GM18498 (cell line): ENCODE measurements around the gene MIOX.
A peak's percentile ranks its signal among the peaks of the same experiment; 100 is the strongest.

Experiments used
- ATAC-seq: cut with Tn5 transposase; IDR thresholded peaks from one replicate; pipeline ENCODE4 v1.9.1; 2021; ENCODE audit warnings: mild to moderate bottlenecking, moderate library complexity; ENCODE audit not compliant: unreplicated experiment

MIOX gene

DNA sequence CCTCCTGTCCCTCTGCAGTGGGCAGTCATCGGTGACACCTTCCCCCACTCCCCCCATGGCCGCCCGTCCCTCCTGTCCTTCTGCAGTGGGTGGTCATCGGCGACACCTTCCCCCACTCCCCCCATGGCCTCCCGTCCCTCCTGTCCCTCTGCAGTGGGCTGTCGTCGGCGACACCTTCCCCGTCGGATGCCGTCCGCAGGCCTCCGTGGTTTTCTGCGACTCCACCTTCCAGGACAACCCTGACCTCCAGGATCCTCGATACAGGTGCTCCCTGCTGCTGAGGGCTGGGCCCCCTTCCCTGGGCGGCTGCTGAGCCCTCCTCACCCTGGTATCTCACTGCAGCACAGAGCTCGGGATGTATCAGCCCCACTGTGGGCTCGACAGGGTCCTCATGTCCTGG is 2.2 kb downstream of the MIOX start:
- no peak for ATAC-seq

DNA sequence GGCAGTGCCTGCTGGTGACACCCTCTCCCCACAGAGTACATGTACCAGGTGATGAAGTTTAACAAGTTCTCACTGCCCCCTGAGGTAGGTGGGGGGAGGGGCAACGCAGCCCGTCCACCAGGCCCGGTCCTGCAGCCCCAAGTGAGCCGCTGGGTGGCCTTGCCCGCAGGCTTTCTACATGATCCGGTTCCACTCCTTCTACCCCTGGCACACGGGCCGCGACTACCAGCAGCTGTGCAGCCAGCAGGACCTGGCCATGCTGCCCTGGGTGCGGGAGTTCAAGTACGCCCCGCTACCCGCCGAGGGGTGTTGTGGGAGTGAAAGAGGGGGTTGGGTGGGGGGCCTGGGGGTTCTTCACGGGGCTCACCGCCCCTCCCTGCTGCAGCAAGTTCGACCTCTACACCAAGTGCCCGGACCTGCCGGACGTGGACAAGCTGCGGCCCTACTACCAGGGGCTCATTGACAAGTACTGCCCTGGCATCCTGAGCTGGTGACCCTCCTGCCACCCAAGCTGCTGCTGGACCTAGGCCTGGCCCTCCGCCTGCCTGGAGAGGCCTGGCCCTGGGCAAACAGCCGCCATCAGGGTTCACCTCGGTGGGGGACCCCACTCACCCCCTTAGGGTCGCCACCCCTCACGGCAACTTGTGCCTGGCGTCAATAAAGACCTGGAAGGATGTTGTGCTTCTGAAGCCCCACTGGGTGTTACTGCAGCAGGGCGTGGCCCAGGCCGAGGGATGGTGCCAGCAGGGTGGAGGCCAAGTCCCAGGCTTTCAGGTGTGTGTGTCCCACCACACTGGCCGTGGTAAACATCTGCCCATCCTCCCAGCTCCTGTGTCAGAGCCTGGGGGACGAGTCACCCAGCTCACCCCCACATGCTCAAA is 2.9 kb downstream of the MIOX start:
- no peak for ATAC-seq

DNA sequence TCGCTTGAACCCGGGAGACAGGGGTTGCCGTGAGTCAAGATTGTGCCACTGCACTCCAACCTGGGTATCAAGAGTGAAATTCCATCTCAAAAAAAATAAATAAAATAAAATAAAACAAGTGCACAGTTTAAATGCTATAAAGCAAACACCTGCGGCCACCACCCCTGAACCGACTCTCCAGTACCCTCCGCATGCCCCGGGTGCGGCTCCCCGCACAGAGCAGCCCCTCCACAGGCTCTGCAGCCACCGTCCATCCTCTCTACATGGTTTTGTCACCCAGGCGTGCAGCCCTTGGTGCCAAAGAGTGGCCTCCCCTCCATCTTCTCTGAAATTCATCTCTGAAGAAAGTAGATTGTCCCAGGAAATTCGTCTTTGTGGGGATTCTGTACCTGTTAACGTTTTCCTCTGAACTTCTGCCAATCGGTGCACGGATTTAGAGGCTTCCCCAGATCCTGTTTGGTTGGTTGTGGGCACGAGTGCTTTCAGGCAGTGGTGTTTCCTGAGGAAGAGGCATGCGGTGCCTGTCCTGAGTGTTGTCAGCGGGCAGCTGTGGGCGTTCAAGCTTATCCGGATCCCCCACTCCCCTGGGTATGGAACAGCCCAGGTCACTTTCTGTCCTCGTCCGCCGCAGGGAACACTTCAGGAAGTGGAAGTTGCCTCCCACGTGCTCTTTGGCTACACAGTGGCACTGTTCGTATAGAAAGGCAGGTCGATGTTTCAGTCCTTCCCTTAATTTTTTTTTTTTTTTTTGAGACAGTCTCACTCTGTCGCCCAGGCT is 4.1 kb downstream of the MIOX start:
- no peak for ATAC-seq

DNA sequence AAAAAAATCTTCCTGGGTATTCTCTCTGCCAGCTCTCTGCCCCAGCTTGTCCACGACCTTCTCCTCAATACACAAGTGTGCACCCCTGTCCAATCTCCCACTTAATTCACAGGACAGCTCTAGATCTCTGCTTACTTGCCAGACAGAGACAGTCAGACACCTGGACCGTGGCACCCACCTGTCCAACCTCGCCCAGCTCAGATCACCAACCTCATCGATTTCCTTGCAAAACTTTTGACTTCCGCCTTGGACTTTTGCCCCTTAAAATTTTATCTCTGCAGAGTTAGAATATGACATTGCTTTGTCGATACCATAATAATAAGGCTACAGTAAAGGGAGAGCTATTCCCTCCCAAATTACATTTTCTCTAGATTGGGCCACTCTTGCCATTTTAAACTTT is 10.4 kb downstream of the MIOX start:
- ATAC-seq = no peak

DNA sequence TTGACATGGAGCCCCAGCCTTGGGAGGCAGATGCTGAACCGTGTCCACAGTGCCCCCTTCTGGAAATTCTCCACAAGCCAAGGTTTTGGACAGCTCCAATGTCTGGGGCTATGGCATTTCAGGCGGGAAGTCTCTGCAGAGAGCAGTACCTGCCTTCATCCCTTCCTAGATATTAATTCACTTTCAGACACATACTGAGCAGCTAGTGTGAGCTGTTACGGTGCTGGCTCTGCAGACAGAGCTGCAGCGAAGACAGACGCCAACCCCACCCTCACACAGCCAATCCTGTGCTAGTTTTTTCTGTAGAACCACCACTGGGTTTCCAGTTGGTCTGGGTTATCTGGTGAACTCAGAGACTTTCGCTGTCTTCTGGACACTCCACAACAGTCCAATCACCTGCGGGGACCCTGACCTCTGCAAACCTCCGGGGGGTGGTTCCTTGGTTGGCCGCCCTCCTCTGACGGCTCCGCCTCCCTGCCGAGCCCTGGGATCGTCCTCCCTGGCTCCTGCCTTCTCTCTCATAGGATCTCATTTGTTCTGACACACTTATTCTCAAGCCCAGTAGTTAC is 11.7 kb downstream of the MIOX start:
- no peak for ATAC-seq

DNA sequence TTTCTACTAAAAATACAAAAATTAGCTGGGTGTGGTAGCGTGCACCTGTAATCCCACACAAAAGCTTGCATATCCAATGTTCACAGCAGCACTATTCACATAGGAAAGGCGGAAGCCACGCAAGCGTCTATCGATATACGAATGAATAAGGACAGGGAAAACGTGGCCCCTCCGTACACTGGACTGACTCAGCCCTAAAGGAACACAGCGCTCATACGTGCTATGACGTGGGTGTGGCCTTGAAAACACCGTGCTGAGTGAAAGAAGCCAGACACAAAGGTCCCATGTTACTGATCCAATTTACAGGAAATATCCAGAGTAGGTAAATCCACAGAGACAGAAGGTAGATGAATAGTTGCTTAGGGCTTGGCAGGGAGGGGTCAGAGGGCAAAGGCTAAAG is 13.8 kb downstream of the MIOX start:
- ATAC-seq = no peak

DNA sequence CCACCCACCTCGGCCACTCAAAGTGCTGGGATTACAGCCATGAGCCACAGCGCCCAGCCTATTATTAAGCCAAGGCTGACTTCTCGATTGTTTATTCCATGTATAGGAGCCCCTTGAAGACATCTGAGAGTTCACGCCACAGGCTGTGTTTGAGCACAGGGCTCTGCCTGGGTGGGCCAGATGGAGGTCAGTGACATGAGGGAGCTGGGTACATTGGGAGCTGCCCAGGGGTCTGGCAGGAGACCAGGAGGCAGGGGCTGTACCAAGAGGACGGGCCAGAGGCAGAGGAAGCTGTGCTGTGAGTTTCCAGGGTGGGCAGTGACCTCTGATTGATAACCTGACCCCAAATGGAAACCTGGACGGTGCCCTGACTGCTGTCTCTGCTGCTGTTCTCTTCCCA is 15.4 kb downstream of the MIOX start:
- ATAC-seq = no peak

DNA sequence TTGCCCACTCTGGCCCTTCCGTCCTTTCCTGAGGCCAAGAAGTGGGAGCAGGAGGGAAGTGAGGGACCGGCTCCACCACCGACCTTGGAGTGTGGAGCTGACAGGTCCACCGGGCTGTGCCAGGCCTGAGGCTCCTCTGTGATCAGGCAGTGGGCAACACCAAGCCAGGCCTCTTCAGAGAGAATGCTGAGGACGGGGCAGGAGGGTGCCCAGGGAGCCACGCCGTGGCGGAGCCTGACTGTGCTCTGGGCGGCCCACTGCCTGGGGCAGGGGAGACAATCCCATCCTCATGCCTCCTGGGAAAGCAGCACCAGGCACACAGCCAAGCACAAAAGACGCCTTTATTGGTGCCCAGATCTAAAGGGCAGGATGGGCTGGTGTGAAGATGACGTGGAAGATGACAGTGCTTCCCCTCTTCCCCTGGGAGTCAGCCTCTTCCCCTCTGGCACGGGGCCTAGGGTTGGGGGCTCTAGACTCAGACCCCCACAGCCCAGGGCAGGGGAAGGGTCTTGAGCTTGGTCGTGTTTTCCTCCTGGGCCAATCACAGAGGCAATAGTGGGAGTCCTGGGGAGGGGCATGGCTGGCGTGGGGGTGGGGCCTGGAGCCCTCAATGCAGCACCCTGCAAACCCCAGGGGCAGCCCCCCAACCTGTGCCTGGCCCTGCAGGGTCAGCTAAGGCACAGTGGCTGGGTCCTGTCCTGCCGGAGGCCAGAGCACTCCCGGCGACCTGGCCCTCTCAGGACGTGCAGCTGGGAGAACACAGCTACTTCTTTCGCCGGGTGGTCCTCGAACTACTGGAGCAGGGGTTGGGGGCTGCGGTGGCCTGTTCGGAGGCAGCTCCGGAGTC is 16.2 kb downstream of the MIOX start:
- no peak for ATAC-seq

DNA sequence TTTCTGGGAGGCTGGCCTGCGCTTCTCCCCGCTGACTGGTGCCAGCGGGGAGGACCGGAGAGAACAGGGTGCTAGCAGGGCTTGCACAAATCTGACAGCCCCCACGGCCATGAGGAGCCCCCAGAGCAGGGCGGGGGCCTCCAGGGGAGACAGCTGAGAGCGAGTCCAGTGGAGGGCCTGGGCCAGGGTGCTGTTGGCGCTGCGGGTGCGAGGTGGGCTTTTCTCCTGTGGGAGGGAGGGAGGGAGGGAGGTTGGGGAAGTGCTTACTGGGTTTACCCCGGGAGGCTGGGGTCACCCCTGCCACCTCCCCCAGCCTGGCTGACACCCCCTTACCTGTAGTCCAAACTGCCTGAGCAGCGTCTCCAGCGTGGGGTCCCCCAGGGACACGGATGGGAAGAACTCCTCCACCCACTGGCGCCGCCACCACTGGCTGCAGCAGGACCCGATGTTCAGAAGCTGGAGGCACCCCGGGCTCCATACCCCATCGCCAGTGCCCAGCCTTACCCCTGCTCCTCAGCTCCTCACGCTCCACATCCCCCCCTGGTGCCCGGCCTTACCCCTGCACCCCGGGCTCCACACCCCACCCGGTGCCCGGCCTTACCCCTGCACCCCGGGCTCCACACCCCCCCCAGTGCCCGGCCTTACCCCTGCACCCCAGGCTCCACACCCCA is 17.0 kb downstream of the MIOX start:
- no peak for ATAC-seq

DNA sequence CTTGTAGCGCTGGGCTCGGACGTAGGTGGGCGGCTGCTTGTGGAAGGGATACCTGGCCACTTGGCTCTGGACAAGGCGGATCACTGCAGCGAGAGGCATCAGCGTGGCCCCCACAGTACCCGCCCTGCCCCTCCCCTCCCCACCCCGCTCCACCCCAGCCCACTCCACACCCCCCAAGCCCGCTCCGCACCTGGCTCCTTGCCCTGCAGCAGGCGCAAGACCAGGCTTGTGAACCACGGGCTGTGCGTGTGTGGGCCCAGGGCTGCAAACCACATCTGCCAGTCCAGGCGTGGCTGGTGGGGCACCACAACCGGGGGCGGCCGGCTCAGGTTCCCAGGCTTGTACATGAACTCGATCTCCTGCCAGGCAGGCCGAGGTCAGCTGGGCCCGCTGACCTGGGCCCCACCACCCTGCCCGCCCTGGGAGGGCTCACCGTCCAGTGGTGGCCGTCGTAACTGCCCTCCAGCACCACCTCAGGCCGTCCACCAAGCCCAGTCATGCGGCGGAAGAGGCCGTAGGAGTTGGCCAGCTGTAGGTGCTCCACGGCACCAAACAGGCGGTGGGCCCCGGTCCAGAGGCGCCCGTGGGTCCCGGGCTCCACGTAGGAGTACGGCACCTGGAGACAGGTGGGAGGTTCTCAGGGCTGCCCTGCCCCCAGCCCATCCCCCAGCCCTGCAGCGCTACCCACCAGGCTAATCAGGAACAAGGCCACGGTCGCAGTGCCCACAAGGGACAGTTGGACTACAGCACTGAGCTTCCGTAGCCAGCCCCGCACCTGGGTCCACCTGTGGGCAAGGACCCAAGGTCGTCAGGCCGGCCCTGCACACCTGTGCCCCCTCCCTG is 17.9 kb downstream of the MIOX start:
- ATAC-seq = no peak

DNA sequence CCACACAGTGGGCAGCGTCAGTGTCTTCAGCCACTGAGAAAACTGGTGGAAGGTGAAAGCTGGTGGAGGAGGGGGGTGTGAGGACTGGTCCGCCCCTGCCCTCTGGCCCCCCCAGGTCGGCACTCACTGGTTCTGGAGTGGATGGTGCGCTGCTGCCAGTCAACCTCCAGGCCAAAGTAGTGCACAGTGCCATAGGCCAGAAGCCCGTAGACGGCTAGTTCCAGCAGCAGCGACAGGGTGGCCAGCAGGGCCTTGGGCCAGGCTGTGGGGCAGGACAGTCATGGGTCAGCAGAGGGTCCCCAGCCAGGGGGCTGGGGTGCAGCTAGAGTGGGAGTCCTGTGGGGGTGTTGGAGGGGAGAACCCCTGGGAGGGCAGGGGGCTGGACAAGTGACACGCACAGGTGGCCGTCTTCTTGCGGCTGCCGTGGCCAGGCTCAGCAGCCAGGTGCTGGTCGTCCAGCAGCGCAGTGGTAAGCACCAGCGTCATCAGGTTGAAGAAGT is 18.7 kb downstream of the MIOX start:
- no peak for ATAC-seq

DNA sequence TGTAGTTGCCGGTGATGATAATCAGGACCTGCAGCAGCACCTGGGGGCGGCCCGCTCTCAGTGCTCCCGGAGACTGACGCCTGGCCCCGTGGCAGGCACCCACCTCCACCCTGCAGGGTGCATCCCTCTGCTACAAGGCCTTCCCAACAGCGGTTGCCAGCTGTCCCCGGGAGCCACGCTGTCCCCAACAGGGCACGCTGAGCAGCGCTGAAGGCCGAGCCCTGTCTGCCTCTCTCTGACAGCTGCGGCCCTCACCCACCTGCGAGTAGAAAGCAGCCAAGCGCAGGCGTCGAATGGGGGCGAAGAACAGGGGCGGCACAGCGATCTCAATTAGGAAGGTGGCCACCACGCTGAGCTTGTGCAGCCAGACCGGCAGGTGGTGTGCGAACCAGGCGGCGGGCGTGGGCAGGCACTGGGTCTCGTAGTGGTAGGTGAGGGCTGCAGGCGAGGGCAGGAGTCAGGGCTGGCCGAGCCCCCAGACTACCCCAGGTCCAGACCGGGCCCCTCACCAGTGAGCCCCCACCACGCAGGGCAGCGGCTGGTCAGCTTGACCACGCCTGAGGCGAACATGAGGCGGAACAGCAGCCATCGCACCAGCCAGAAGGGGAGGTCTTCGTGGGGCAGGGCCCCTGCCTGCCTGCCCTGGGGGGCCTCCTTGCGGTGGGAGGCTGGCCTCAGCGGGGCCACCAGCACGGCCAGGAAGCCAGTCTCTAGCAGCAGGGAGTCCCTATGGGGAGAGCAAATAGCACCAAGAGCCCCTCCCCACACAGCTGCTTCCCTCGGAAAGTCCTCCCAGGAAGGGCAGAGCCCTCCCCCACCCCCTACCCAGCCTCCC is 19.3 kb downstream of the MIOX start:
- no peak for ATAC-seq

DNA sequence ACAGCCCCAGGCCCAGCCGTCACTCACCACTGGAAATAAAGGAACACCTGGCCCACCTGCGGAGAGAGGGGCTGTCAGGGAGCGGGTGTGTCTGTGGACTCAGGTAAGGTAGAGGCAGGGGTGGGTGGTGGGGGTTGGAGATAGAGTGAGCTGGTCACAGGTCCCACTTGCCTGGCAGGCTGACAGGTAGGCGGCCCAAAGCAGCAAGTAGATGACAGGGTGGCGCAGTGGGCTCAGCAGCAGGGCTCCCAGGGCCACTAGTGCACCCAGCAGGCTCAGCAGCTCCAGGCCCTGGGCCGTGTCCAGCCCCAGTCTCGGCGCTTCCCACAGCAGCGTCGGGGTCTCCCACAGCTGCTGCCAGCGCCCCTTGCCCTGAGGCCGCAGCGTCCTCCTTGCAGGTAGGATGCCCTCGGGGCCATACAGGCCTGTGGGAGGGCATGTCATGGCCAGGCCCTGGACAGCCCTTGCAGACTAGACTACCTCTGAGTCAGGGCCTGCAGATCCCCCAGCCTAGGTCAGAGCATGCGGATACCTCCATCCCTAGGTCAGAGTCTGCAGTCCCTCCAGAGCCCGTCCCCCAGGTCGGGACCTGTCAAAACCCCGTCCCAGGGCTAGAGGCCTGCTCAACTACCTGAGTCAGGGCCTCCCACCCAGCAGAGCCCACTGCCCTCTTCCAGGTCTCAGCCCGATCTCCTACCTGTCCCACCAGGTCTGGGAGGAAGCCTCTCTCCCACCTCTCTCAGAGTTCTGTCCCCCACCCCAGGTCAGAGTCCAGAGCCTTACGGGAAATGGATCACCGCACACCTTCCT is 20.2 kb downstream of the MIOX start:
- ATAC-seq = peak; percentile 9

DNA sequence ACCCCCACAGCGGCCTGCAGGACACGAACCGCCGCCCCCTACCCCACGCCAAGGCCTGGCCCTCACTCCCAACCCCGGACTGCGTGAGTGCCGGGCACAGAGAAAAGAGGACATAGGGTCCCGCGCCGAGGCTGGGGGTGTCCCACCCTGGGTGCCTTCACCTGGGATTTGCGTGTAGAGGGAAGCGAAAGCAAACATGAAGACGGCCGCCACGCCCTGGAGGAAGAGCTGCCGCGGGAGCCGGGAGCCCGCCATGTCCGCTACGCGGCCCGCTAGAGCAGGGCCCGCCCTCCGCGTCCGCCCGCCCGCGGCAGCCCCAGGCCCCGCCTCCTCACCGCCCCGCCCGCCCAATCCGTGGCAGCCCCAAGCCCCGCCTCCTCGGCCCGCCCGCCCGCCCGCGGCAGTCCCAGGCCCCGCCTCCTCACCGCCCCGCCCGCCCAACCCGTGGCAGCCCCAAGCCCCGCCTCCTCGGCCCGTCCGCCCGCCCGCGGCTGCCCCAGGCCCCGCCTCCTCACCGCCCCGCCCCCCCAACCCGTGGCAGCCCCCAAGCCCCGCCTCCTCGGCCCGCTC is 20.8 kb downstream of the MIOX start, which contains the start of gene LMF2:
Gene LMF2 (minus strand): TSS at position 282 of the 570 bp plus-strand sequence. CDS start 27 bp downstream, at position 255.
- ATAC-seq = peak; percentile 60

DNA sequence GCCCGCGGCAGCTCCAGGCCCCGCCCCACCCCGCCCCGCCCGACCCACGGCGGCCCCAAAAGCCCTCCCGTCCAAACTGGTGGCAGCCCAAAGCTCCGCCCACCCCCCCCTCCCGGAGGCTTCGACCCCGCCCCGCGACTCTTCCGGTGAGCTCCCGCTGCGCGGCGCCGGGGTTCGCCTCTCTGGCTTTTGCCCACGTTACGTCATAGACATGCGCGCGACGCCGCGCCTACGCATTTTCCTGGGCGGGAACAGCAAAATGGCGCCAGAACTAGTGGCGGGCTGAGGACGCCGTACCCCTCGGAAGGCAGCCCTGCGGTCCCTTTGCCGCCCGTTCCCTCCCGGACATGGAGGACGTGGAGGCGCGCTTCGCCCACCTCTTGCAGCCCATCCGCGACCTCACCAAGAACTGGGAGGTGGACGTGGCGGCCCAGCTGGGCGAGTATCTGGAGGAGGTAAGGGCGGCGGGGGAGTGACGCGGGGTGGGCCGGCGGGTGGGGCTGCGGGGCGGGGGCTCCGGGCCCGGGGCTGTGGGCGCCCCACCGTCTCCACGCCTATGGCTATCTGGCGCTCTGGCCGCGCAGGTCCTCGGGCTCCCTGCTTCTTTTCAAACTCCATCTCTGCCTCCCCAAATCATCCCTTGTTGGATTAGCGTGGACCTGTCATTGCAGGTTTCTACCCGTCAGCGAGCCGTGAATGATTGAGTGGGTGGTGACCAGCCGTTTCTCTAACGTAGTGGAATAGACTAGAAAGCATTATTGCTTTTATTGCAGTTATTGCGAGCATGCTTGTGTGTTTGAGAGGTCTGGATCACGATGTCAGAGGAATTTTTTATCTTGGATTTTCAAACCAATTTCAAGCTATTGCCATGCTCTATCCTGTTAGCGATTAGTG is 21.6 kb downstream of the MIOX start, which contains the start of gene NCAPH2:
Gene NCAPH2 (plus strand): TSS at position 234 of the 894 bp plus-strand sequence. CDS start 114 bp downstream, at position 348.
- ATAC-seq = peak; percentile 64

DNA sequence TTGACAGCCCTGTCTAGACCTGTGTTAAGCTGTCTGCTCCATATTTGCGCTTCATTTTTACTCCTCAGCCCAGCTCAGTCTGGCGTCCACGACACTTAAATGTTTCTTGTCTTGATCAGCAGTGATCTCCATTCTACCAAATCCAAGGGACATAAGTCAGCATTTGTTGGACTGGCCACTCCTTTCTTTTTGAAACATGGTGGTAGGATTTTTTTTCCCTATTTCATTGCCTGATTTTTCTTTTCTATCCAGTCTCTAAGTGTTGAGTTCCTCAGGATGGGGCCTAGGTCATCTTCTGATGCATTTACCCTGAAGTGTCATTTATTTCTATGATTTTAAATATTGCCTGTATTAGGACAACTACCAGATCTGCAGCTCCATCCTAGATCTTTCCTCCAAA is 22.2 kb downstream of the MIOX start:
- ATAC-seq = no peak
